ENCODE data around the gene DRGX. TPM values are rescaled to one million over a fixed set of nuclear protein-coding genes. Genes with fewer than 3 reads are reported as not detected.
A peak's percentile ranks its signal among the peaks of the same experiment; 100 is the strongest.

DRGX gene
- total RNA-seq, 1 experiment from 2014 or later: not detected

DNA sequence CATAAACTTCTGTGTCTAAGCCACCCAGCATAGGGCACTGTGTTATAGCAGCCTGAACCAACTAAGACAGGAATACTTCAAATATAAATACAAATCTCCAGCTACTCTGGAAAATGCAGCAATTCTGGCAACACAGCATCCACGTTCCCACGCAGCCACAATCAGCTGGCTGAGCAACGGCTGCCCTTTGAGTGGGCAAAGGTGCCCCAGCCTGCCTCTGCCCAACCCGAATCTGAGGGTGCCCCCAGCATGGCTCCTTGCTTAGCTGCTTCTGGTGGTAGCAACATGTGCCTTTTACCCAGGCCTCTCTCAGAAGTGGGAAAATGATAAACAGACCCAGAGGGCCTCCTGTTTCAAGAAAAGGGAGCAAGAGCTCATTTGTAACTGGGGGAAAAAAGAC is 12.0 kb downstream of the DRGX start:
- no peak for DNase-seq (ENCODE audit: low spot score)

DNA sequence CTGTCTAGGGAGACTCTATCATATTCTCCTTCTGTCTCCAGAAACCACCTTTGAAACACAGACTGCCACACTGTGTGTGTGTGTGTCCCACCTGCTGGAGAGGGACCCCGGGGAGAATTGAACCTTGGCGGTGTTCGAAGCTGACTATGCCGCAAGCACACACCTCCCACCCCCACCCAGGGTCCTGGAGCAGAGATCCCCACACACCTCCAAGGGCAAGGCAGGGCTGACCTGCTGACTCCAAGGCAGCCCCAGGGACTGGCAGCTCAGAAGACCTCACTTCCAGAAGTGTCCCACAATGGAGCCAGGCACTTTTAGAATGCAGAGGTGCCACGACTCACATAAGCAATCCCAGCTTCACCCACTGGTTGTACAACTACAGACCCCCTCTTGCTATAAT is 13.1 kb downstream of the DRGX start:
- no peak for DNase-seq (ENCODE audit: low spot score)

DNA sequence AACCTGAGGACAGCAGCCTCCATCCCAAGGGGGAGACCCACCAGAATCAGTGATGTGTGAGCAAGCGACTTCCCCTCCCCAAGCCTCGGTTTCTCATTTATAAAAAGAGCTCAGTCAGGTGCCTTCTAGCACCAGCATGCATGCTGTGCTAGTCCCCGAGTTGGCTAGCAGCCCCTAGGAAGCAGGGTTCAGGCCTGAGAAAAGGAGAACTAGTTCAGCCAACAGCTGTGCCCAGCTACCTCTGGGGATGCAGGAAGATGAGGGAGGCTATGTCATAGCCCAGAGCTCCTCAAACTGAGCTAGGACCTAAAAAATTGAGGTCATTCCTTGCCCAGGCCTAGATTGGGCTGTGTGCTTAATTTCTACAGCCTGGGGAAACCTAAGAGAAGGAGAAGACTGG is 13.7 kb downstream of the DRGX start:
- DNase-seq (ENCODE audit: low spot score): no peak

DNA sequence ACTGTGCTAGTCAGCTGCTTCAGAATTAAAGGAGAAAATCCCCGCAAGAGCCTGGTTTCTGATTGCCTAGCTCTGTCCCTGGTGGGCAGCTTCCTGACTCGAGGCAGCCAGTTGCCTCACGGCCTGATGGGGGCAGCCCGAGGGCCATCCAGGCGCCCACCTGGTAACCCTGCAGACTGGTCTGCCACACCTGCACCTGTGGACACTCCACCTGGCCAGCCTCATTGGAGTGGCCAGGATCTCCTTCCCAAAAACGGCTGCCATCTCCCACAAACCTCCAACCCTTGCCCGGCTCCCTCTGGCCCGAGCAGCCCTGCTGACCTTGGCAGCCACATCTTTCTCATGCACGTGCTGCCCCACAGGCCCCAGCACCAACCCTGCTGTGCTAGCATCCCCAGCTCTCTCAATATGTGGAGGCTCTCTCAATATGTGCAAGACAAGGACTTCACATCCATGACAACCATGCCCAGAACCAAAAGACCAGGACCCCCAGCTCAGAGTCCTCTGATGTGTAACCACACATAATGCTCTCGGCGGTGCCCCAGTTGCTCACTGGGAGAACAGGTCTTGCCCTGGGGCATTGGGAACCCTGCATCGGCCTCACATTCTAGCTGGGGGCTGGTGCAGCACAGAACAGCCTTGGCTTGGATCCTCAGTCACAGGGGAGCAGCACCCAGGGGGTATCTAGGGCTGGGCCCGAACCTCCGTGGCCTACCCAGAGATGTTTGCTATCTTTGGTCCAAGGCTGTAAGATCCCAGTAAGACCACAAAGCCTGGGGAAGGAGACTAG is 14.6 kb downstream of the DRGX start:
- no peak for DNase-seq (ENCODE audit: low spot score)

DNA sequence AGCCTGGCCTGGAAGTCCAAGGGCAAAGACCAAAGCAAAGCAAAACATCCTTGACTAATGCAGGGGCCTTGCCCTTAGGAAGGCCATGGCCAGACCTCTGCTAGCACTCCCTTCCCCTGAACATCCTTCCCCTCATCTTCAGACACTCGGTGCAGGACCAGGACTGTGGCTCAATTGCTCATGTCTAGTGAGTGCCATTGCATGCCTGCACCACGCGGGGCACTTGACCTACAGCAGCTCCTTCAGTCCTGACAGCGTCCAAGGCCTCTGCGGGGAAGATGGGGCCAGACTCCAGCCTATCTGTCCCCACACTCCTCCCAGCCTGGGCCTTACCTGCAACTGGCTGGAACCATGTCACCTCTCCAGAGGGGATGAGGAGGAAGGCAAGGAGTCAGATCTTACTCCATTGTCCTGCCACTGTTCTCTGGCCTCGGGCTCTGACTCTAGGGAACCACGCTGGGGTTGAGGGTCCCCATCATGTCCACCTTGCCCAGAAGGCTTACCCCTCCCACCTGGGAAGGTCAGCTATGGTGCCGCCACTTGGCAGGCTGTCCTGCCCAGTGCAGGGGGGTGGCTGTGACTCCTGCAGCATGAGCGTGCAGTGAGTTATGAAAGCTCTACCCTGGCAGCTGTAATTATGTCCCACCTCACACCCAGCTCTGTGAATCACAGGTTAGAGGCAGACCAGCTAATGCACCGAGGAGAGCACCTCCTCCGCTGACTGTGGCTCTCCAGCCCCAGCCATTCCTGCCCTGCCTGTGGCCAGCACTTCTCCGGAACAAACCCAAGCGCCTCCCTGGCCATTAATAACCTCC is 16.1 kb downstream of the DRGX start:
- peak; percentile 4 for DNase-seq (ENCODE audit: low spot score)

GRCh38 chr10:49377256-49377655 is 18.6 kb downstream of the DRGX start:
- DNase-seq (ENCODE audit: low spot score): no peak

DNA sequence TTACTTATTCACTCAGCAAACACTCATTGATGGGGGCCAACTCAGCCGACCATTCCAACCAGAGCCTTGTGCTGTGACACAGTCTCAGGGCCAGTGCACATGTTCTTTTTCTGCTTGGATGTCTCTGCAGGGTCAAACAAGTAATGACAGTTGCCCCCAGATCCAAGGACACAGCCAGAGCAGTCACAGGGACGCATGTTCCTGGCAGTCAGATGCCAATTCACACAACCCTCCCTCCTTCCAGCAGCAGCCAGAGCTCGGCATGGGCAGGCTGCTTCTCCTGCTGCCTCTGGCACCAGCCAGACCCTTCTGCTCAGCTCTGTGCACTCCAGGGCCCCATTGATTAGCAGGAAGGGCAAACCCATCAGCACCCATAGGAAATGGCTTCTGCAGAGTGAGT is 20.3 kb downstream of the DRGX start:
- DNase-seq (ENCODE audit: low spot score): no peak

DNA sequence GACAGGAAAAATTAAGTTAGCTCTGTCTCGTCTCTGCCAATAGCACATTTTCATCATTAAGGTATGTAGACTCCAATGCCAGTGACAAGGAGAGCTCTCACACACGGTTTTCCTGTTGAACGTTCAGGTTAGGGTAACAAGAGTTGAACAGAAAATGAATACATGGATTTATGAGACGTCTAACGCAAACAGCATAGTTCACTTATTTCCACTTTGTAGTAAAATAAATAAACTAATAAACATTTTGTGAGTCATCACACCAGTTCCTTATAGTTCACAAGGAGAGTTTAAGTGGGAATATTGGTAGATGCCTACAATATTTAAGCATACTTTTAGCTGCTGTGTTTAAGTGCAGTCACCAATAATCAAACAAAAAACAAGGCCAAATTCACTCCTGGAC is 21.1 kb downstream of the DRGX start:
- no peak for DNase-seq (ENCODE audit: low spot score)

DNA sequence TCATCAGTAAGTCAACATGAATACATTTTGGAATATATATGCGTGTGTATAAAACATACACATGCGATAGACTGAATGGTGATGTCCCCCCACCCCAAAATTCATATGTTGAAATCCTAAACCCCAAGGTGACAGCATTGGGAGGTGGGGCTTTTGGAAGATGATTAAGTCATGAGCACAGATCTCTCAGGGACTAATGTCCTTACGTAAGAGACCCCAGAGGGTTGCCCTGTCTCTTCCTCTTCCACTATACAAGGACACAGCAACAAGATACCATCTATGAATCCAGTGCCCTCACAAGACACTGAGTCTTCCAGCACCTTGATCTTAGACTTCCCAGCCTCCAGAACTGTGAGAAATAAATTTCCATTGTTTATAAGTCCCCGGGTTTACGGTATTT is 22.5 kb downstream of the DRGX start:
- no peak for DNase-seq (ENCODE audit: low spot score)

- no peak for DNase-seq (ENCODE audit: low spot score)
Measured at GRCh38 chr10:49371967-49372366, 23.9 kb downstream of the DRGX start.

DNA sequence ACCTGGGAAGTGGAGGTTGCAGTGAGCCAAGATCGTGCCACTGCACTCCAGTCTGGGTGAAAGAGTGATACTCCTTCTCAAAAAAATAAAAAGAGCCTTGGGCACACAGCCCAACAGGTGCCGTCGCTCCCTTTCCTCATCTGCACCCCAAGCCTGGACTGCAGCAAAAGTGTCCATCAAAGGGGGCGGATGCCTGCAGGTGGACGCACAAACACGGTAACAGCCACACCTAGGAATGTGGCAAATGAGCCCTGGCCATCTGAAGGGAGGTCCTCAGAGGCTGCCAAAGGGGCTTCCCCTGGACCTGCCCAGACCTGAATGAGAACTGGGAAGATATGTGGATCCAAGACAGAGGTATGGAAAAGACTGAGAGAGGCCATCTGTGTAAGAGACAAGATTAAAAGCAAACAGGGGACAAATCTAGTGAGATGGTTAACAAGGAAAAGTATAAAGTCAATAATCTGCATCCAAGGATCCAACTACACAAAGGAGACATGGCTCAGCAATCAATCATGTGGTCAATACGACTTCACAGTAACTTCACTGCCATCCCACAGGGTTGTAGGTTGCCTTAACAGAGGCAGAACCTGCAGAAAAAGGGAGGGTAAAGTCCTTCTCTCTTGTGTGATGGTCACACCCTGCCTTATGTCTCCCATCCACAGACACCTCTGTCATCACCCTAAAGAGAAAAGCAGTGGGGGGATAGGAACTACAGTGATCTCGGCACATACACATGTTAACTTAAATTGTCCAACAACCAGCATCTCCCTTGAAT is 25.4 kb downstream of the DRGX start:
- DNase-seq (ENCODE audit: low spot score): no peak

- no peak for DNase-seq (ENCODE audit: low spot score)
Measured at GRCh38 chr10:49369216-49370162, 26.4 kb downstream of the DRGX start.

DNA sequence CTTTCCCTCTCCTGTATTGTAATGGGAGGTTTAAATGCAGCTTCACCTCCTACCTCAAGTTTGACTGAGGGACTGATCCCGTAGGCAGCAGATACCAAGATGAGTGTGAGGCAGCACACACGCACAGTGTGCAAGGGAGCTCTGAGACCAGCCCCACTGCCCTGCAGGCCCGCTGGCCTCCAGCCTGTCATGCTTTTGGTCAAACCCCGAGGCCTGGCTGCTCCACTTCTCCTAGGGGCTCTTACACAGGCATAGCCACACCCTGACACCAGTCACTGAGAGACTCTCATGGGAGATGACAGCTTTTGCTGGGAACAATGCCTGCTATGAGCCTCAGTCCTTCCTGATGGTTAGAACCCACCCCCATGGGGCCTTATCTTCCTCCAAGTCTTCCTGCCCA is 27.6 kb downstream of the DRGX start:
- no peak for DNase-seq (ENCODE audit: low spot score)

DNA sequence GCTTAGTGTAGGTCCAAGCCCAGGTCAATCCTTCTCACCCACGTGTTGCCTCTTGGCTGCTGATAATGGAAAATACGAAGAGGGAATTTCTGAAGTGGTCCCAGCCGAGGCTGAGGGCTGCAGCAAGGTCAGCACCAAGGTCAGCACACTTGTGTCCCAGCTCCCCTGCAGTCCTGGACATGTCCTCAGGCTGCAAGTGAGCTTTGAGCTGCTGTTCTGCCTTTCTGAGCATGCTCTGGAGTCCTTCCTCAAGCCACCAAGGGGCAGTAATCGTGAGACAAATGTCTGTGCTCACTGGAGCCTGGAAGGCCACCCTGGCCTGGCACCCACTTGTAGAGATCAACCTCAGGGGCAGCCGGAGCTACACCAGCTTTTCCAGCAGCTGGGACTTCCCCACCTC is 28.3 kb downstream of the DRGX start:
- DNase-seq (ENCODE audit: low spot score): no peak

DNA sequence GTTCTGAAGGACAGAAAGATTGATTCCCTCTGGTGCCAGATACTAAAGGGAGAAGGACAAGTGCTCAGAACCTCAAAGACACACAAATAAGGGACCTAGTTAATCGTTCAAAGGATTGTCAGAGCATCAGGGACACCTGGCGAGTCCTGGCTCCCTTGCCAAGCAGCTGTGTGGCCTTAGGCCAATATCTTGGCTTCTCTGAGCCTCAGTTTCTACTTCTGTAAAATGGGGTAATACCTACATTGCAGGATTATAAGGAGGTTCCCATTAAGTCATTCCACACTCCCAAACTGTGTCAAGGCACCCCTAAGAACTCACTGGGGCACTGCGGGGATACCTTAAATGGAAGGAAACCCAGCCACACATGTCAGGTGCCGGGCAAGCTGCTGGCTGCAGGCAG is 29.4 kb downstream of the DRGX start:
- no peak for DNase-seq (ENCODE audit: low spot score)

DNA sequence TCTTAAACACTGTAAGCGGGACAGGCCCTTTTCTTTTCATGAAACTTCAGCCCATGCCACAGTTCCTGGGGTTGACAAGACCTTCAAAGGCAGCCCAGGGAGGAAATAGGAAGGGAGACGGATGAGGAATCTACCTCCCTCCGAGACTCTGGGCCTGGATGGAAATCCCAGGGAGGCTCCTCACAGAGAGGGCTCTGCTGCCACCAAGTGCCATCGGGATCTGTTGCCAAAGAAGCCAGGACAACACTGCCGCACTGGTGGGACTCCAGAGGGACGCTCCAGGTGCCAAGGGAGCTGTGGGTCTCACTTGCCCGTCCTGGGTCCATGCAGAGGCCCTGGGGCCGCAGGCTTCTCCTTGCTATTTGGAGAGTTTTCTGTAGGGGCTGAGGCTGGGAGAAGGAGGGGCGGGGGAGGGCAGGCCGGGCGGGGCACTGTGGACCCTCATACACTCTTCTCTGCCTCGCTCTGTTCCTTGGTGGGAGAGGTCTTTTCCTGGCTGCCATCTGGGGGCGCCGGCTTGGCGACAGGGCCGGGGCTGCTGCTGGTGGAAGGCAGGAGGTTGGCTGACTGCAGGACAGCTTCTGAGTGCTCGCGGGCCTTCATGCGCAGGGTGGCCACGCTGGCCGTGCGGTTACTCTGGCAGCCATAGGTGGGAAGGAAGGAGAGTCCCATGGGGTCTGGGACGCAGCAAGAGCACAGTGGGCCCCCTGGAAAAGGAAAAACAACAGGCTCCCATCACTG is 30.0 kb downstream of the DRGX start:
- no peak for DNase-seq (ENCODE audit: low spot score)

DNA sequence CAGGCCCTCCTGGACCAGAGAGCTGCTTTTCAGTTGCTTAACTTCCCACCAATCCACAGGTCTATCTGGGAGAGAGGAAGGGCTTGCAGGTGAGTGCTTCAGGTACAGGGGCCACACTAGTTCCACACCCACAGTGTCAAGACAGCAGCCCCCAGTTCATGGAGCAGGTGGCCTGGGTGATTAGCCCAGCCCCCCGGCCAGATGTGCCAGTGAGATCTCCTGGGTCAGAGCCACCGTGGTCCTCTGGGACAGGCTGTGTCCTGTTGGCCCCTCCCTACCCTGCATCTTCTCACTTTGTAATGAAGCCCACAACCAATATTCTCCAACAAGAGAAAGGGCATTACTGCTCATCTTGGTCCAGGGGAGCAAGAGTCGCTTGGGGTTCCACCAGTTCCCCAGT is 30.6 kb downstream of the DRGX start:
- no peak for DNase-seq (ENCODE audit: low spot score)

DNA sequence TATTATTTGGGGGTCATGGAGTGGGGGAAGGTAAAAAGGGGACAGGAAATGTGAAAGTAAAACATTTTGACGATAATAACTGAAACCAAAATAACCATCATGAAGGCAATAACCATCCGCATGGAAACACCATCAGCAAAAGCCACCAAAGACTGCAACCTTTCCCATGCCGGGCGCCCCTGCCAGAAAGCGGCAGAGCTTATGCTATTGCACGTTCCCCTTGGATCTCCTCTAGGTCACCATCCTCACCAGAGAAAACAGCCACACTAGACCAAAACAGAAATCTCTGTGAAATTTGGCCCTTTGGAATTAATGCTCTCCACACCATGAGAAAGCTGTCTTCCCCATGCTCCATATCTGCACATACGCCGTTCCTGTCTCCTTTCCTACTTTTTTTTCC is 31.1 kb downstream of the DRGX start:
- no peak for DNase-seq (ENCODE audit: low spot score)

GRCh38 chr10:49364051-49364450 is 31.8 kb downstream of the DRGX start:
- DNase-seq (ENCODE audit: low spot score): no peak

GRCh38 chr10:49363309-49364031 is 32.4 kb downstream of the DRGX start:
- DNase-seq (ENCODE audit: low spot score): no peak

Data from HT-29 (cell line).